NK-92 (cell line): Measurements from ENCODE around the gene ELAVL1.

ENCODE experiments used
- DNase-seq: peaks from one replicate; lab custom pipeline; 2025; ENCODE audit not compliant: unreplicated experiment; lab: John Stamatoyannopoulos, UW

Gene ELAVL1

GRCh38 chr19:8022275-8022674 is 16.8 kb upstream of the ELAVL1 start:
- no peak for DNase-seq

DNA sequence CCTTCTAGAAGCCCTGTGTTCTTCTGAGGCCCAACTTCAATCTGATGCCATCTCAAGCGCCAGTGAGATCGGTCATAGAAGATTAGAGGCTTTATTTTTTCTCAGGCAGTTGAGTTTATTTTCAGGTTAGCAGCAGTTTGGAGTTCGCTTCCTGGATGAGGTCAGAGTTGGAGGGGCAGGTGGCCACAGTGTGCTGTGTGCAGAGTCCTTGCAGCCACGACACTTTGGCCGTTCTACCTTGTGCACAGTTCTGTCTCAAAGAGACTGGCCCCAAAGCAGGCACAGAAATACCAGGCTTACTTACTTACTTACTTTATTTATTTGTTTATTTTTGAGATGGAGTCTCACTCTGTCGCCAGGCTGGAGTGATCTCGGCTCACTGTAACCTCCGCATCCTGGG is 15.9 kb upstream of the ELAVL1 start:
- no peak for DNase-seq

- DNase-seq, result no peak
Observed at GRCh38 chr19:8020681-8021080, 15.2 kb upstream of the ELAVL1 start.

DNA sequence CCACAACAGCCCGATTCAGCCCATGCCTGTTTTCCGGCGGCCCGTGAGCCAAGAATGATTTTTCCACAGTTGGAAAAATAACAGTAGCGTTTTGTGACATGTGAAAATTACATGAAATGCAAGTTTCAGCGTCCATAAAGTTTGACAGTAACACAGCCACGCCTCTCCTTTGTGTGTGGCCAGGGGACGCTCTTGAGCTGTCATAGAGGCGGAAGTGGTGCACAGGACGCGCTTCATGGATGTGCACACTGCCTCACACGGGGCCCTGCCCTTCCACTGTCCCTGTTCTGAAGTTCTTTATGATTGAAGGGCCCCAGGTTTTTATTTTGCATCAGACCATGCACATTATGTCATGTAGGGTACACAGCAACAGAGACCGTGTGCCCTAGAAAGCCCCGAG is 12.4 kb upstream of the ELAVL1 start:
- DNase-seq, result no peak

DNA sequence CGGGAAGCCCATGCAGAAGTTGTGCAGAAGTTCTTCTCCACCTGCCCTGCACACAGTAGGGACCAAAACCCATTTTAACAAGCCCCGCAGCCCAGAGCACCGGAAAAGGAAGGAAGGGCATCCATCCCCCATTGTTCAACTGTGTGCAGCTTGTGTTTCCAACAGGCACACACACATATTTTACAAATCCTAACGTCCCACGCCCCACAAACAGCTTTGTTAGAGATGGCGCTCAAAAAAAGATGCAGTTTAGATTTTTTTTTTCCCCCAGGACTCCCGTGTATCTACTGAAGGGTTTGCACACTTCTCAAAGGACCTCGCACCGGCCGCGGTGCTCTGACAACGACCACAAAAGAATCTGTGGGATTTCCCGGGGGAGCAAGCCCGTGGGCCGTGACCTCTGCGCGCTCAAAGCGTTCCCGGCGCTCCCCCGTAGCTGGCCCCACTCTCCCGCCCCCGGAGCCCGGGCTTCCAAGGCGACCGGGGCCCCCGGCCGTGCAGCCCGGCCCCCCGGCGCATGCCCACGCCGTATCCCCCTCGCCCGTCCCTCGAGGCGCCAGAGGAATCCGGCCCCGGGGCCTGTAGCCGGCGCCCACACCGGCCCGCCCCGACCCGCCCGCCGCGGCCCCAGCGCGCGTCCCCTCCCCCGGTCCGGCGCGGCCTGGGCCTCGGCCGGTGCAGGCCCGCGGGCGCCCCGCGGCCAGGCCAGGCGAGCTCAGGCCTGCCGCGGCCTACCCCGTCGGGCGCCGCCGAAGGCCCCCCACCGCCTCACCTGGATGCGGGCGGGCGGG is 523 bp downstream of the ELAVL1 start:
- DNase-seq, result no peak

- no peak for DNase-seq
Observed at GRCh38 chr19:8004001-8004400, 1.4 kb downstream of the ELAVL1 start.

- DNase-seq, result no peak
Observed at GRCh38 chr19:8001995-8002849, 3.2 kb downstream of the ELAVL1 start.

DNA sequence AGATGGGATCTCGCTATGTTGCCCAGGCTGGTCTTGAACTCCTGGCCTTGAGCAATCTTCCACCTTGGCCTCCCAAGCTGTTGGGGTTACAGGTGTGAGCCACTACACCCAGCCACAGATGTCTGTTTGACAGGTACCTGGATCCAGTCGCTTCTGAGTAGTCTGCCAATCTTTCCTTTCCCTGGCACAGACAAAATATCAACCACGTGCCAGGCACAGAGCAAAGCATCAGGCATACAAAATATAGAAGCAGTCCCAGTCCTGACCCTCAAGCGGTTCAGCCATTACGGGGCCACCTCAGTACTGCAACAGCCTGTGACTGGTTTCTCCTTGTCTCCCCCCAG is 3.8 kb downstream of the ELAVL1 start:
- no peak for DNase-seq

DNA sequence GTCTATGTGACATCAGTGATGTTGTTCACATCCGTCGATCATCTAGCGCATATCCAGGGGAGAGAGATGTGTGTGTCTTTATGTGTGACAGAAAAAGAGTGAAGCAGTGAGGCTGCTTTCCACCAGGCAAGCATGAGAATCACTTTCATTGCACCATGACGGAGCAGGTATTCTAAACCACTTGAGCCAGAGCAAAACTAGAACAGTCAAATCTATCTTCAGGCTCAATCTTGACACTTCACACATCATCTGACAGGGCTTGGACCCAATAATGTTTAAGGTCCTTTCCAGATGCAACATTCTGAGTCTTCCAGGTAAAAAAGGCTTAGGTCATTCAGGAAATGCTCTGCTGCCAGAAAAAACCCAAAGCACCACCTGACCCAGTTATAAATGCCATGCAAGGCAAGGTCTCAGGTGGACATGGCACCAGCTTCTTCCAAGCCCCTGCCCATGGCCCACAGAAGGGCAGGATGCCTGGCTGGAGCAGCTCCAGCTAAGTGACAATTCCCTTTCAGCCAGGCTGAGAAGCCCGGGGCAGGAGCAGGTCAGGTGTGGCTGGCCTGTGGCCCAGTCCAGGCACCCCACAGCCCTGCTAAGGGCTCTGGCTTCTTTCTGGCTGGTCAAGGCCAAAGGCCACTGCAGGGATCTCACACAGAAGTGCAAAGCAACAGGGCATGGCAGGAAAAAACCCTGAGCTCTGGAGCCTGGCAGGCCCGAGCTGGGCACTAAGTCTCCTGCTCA is 5.0 kb downstream of the ELAVL1 start:
- DNase-seq, result no peak

GRCh38 chr19:7999376-7999775 is 6.1 kb downstream of the ELAVL1 start:
- no peak for DNase-seq

GRCh38 chr19:7997809-7998480 is 7.5 kb downstream of the ELAVL1 start:
- no peak for DNase-seq

DNA sequence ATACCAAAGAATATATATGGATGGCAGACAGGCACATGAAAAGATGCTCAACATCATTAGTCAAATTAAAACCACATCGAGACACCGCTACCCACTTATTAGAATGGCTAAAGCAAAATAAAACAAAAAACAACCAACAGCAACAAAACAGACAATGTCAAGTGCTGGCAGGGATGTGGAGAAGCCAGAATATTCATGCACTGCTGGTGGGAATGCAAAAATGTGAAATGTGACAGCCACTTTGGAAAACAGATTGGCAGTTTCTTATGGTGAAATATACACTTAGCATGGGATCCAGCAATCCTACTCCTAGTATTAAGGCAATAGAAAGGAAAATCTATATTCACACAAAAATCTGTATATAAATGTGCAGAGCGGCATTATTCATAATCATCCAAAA is 8.6 kb downstream of the ELAVL1 start:
- DNase-seq, result no peak

- no peak for DNase-seq
Observed at GRCh38 chr19:7995810-7996158, 9.7 kb downstream of the ELAVL1 start.

GRCh38 chr19:7994928-7995809 is 10.3 kb downstream of the ELAVL1 start:
- DNase-seq, result no peak

GRCh38 chr19:7994114-7994513 is 11.3 kb downstream of the ELAVL1 start:
- no peak for DNase-seq

GRCh38 chr19:7993560-7993959 is 11.9 kb downstream of the ELAVL1 start:
- DNase-seq, result no peak

- DNase-seq, result no peak
Observed at GRCh38 chr19:7992575-7992974, 12.9 kb downstream of the ELAVL1 start.

DNA sequence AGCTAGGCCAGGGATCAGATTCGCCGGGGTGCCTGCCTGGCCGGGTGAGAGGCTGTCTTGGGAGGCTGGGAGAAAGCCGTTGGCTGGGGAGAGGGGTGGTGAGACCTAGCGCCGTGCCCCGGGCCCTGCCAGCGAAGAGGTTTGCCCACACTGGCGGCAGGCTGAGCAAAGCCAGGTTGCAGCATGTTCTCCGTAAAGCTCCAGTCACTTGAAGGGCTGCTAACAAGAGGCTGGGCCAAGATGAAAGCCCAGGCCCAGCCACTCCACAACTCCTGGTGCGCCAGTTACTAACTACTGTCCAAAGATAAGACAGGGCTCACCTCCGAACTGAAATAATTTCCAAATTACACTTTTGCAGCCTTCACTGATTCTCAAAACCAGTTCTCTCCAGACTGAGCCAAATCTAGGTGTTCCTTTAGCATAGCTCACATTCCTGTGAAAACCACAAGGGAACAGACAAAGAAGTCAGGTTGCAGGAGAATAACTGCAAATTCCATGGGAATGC is 16.3 kb downstream of the ELAVL1 start:
- no peak for DNase-seq

DNA sequence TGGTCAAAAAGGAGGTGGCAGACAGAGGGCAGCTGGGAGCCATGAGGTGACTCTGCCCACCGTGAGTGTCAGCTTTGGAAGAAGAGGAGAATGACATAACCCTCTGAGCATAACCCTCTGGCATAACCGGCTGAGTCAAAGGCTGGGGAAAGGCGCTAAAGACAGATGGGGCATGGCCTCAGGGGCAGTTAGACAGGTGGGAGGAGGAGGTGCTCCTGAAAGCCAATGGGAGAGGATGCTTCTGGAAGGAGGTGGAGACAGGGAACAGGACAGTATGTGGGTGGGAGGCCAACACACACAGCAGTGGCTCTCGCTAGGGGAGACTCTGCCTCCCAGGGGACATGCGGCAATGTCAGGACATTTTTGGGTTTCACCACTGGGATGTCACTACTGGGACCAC is 17.1 kb downstream of the ELAVL1 start:
- no peak for DNase-seq

- no peak for DNase-seq
Observed at GRCh38 chr19:7987114-7987768, 18.2 kb downstream of the ELAVL1 start.
